ENCODE results near the gene B3GNT9. TPM values are rescaled to one million over a fixed set of nuclear protein-coding genes. Genes with fewer than 3 reads are reported as not detected.
A peak's percentile ranks its signal among the peaks of the same experiment; 100 is the strongest.

B3GNT9 gene
- total RNA-seq, 1 donor from 2014 or later, result 5.1 TPM

DNA sequence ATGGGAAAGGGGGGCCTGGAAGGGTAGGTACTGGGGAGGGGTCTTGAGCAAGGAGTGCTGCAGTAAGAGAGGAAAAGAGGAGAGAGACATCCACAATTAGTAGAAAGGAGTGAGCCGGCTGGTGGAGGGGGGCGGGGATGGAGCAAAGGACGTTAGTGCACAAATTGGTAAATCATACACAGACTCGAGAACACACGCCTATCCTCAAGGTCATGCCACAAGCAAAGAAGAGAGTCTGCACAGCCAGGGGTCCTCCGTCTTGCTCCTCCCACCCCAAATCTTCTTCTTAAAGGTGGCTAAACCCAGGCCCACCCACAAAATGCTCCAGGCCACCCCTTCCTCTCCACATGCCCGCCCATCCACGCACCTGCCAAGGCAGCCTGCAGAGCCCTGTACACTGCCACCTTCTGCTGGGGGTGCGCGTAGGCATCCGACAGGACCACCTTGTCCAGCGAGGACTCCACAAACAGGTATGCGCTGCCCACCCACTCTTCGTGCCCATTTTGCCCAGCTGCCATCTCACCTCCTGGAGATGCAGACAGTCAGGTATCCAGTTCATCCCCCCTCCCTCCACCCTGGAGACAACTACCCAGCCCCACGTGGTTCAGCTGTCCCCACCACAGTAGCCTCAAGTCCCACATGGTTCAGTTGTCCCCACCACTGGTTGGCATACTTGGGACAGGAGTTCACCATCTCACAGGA, 5.5 kb upstream of the B3GNT9 start:
- Mint-ChIP-seq H3K4me1 (peaks cover 15% of the 10 kb centered on the region), H3K36me3 (ENCODE audit: low read depth) (no peaks in the 10 kb centered on the region), H3K27ac (ENCODE audit: unreplicated experiment) (no peak overlapping the region), H3K9me3 (no peaks in the 10 kb centered on the region), H3K27me3 (ENCODE audit: low read depth) (peaks cover 95% of the 10 kb centered on the region), H3K4me3 (no peak overlapping the region)
- TF ChIP-seq, protein P1, sequence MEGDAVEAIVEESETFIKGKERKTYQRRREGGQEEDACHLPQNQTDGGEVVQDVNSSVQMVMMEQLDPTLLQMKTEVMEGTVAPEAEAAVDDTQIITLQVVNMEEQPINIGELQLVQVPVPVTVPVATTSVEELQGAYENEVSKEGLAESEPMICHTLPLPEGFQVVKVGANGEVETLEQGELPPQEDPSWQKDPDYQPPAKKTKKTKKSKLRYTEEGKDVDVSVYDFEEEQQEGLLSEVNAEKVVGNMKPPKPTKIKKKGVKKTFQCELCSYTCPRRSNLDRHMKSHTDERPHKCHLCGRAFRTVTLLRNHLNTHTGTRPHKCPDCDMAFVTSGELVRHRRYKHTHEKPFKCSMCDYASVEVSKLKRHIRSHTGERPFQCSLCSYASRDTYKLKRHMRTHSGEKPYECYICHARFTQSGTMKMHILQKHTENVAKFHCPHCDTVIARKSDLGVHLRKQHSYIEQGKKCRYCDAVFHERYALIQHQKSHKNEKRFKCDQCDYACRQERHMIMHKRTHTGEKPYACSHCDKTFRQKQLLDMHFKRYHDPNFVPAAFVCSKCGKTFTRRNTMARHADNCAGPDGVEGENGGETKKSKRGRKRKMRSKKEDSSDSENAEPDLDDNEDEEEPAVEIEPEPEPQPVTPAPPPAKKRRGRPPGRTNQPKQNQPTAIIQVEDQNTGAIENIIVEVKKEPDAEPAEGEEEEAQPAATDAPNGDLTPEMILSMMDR (conservative IDR thresholded peaks at IDR 0.05), result no peak
- no peak for DNase-seq (ENCODE audit: low read depth, low spot score)

DNA sequence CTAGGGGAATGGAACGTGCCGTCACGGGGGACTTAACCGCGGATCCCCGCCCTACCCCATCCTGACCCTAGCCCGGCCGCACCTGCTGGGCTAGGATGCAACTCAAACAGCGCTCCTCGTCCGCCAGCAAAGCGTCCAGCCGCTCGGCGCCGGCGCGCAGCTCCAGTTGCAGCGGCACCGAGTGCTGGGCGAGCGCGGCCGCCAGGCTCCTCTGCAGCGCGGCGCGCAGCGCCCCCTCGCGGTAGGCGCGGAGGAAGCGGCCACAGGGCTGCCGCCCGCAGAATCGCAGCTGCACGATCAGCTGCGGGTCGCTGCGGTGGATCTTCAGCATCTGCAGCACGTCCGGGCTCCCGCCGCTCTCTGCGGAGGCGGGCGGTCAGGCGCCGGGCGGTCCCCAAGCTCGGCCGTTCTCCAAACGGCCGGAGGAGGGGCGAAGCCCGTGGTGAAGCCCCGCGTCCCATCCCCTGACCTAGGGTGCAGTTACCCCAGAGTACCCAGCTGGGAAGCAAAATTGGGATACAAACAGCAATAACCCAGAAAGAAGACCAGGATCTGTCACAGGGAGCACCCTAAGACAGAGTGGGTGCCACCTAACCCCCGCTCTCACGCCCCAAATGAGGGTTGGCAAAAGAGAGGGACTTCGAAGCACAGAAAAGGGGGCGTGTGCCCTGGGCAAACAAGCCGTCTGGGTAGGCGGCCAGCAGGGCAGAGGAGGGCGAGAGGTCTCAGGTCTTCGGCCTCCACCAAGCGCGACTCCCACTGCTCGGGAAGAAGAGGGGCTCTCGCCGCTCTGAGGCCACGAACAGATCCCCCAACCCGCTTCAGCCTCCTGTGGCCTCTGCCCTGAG, 4.7 kb upstream of the B3GNT9 start:
- Mint-ChIP-seq H3K27me3 (ENCODE audit: low read depth) (peaks cover 92% of the 10 kb centered on the region), H3K9me3 (no peaks in the 10 kb centered on the region), H3K4me3 (peak overlapping the region; percentile 67), H3K36me3 (ENCODE audit: low read depth) (no peaks in the 10 kb centered on the region), H3K27ac (ENCODE audit: unreplicated experiment) (no peak overlapping the region), H3K4me1 (peaks cover 12% of the 10 kb centered on the region)
- TF ChIP-seq, protein P1 (conservative IDR thresholded peaks at IDR 0.05), result peak; percentile 95
- peak; percentile 84 for DNase-seq (ENCODE audit: low read depth, low spot score)

DNA sequence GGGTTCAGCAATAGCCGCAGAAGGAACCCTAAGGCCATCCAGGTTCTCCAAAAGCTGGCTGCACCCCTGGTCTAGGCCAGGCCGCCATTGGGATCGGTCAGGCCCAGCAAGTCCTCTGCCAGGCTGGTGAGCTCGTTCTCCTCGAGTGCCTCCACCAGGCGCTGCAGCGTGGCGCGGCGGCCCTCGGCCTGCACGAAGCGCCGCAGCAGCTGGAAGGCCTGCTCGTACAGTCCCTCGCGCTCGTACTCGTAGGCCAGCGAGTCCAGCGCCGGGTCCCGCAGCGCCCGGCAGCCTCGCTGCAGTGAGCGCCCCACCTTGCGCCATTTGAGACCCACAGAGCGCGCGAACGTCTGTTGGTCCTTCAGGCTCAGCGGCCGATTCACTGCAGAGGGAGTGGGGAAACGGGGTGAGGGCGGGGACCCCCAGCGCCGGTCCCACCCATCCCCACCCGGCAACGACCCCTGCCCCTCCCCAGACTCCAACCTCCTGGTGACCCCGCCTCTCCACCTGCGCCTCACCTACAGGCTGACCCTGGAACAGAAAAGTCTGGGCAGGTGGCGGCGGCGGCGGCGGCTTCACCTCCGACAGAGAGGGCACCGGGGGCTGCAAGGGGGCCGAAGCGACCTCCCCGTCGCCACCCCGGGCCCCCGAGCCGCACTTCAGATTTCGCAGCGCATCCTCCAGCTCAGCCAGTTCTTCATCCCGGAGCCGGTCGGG, 3.9 kb upstream of the B3GNT9 start:
- TF ChIP-seq, protein P1 (conservative IDR thresholded peaks at IDR 0.05), result no peak
- H3K9me3 Mint-ChIP-seq, result no peaks in the 10 kb centered on the region
- peaks cover 12% of the 10 kb centered on the region for H3K4me1 Mint-ChIP-seq
- H3K27me3 Mint-ChIP-seq (ENCODE audit: low read depth), result peaks cover 84% of the 10 kb centered on the region
- DNase-seq (ENCODE audit: low read depth, low spot score), result no peak
- H3K27ac Mint-ChIP-seq (ENCODE audit: unreplicated experiment), result no peak overlapping the region
- no peaks in the 10 kb centered on the region for H3K36me3 Mint-ChIP-seq (ENCODE audit: low read depth)
- H3K4me3 Mint-ChIP-seq, result no peak overlapping the region

DNA sequence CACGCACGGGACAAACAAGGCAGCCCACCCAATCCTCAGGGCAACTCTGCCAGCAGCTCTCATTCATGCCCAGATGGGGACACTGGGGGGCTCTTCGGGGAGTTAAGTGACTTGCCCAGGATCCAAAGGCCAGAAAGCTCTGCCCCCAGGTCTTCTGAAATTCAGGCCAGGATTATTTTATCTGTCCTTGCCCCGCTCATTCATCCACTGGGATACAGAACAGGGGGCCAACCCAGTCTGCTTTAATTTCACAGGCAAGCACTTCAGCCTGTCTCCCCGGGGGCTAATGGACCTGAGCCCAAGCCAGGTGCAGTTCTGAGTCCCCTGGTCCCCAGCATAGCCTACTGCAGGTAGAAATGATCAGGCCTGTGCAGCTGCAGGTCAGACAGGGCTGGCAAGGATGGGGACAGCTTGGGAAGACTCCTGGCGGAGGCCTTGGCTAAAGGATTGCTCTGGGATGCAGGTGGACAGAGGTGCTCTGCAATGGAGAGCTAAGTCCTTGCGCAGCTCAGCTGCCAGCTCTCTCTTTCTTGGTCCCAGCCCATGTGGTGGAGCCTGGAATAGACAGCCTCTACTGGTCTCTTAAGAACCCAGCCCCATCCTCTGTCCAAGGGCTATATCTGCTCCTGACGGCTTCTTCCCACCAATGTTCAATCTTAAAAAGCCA, 766 bp upstream of the B3GNT9 start:
- peaks cover 4% of the 10 kb centered on the region for H3K4me1 Mint-ChIP-seq
- DNase-seq (ENCODE audit: low read depth, low spot score), result no peak
- no peaks in the 10 kb centered on the region for H3K9me3 Mint-ChIP-seq
- no peak overlapping the region for H3K27ac Mint-ChIP-seq (ENCODE audit: unreplicated experiment)
- H3K4me3 Mint-ChIP-seq, result peak overlapping the region; percentile 84
- H3K27me3 Mint-ChIP-seq (ENCODE audit: low read depth), result peaks cover 59% of the 10 kb centered on the region
- peaks cover 10% of the 10 kb centered on the region for H3K36me3 Mint-ChIP-seq (ENCODE audit: low read depth)
- TF ChIP-seq, protein P1 (conservative IDR thresholded peaks at IDR 0.05), result peak; percentile 13

All from neural crest cell (in vitro differentiated cells).